ENCODE measurements around the gene SUN1. TPM values are rescaled to one million over a fixed set of nuclear protein-coding genes. Genes with fewer than 3 reads are reported as not detected.
"Not testable (repeated sequence)": the region's sequence is repeated elsewhere in the genome, so short reads cannot be mapped to it uniquely, and the experiment has no call there.

Gene SUN1
- total RNA-seq, 1 experiment from 2014 or later: 252 TPM

DNA sequence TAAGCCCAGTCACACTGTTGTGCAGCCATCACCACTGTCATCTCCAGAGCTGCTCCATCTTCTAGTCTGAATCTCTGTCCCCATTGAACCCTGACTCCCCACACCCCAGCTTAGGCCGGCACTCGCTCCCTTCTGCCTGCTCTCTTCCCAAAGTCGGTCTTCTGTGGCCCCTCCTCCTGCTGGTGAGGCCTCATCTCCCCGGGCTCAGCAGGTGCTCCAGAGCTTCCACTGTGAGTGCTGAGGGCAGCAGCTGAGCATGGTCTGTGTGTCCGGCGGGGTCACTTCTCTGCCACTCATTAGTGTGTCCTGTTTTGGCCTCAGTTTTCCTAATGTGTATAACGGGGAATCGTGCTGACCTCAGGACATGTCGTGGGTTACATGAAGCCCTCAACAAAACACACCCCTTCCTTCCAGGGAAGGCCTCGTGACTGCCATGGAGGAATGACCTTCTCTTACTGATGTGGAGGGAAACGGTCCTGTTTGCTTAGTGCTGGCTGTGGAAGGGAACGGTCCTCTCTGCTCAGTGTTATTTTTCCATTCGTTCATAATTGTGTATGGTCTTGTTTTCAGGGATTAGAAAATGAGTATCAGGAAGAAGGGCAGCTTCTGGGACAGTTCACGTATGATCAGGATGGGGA lies 39.7 kb downstream of the SUN1 start:
- Mint-ChIP-seq H3K27me3 (ENCODE audit: unreplicated experiment) (no peaks in the 10 kb centered on the region), H3K9me3 (ENCODE audit: low read depth, unreplicated experiment) (no peaks in the 10 kb centered on the region), H3K27ac (ENCODE audit: unreplicated experiment) (no peak overlapping the region), H3K4me3 (ENCODE audit: low read depth, unreplicated experiment) (no peak overlapping the region), H3K36me3 (ENCODE audit: insufficient read depth, unreplicated experiment) (peaks cover 76% of the 10 kb centered on the region), H3K4me1 (ENCODE audit: low read depth, unreplicated experiment) (peaks cover 10% of the 10 kb centered on the region)
- TF ChIP-seq, protein P1, sequence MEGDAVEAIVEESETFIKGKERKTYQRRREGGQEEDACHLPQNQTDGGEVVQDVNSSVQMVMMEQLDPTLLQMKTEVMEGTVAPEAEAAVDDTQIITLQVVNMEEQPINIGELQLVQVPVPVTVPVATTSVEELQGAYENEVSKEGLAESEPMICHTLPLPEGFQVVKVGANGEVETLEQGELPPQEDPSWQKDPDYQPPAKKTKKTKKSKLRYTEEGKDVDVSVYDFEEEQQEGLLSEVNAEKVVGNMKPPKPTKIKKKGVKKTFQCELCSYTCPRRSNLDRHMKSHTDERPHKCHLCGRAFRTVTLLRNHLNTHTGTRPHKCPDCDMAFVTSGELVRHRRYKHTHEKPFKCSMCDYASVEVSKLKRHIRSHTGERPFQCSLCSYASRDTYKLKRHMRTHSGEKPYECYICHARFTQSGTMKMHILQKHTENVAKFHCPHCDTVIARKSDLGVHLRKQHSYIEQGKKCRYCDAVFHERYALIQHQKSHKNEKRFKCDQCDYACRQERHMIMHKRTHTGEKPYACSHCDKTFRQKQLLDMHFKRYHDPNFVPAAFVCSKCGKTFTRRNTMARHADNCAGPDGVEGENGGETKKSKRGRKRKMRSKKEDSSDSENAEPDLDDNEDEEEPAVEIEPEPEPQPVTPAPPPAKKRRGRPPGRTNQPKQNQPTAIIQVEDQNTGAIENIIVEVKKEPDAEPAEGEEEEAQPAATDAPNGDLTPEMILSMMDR (IDR thresholded peaks at IDR 0.05; ENCODE audit: unreplicated experiment): no peak
- CTCF ChIA-PET: interaction anchor here (1.1 to 1.8 kb wide), 4 partner anchors 36 to 551 kb away, joined by 3 to 11 read pairs (median 8); no protein-coding TSS in a partner anchor
- no TSS peak for BruUV-seq (replicated peaks)
- no peak for DNase-seq
- intact Hi-C loops (cut with micrococcal nuclease; ENCODE audit: unreplicated experiment): loop anchor here (5.0 to 10.0 kb wide), 2 partner anchors 40 to 547 kb away; partner anchors contain the start of gene SUN1

DNA sequence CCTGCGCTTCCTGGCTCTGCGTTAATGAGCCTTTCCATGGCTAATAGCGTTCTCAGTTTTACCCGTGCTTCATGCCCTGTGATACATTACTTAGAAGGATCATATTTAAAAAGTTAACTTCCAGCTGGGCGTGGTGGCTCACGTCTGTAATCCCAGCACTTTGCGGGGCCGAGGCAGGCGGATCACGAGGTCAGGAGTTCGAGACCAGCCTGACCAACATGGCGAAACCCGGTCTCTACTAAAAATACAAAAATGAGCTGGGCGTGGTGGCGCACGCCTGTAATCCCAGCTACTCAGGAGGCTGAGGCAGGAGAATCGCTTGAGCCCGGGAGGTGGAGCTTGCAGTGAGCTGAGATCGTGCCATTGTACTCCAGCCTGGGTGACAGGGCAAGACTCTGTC lies 40.4 kb downstream of the SUN1 start:
- peaks cover 76% of the 10 kb centered on the region for H3K36me3 Mint-ChIP-seq (ENCODE audit: insufficient read depth, unreplicated experiment)
- H3K27me3 Mint-ChIP-seq (ENCODE audit: unreplicated experiment); H3K9me3 Mint-ChIP-seq (ENCODE audit: low read depth, unreplicated experiment); H3K4me3 Mint-ChIP-seq (ENCODE audit: low read depth, unreplicated experiment); H3K27ac Mint-ChIP-seq (ENCODE audit: unreplicated experiment); DNase-seq; BruUV-seq (replicated peaks): not testable (repeated sequence)
- CTCF ChIA-PET: interaction anchor here (1.0 to 1.8 kb wide), 7 partner anchors 36 to 552 kb away, joined by 3 to 11 read pairs (median 7); partner anchors contain the start of gene SUN1
- intact Hi-C loops (cut with micrococcal nuclease; ENCODE audit: unreplicated experiment): loop anchor here (1.0 to 10.0 kb wide), 3 partner anchors 40 to 548 kb away; partner anchors contain the start of gene SUN1
- peaks cover 10% of the 10 kb centered on the region for H3K4me1 Mint-ChIP-seq (ENCODE audit: low read depth, unreplicated experiment)

DNA sequence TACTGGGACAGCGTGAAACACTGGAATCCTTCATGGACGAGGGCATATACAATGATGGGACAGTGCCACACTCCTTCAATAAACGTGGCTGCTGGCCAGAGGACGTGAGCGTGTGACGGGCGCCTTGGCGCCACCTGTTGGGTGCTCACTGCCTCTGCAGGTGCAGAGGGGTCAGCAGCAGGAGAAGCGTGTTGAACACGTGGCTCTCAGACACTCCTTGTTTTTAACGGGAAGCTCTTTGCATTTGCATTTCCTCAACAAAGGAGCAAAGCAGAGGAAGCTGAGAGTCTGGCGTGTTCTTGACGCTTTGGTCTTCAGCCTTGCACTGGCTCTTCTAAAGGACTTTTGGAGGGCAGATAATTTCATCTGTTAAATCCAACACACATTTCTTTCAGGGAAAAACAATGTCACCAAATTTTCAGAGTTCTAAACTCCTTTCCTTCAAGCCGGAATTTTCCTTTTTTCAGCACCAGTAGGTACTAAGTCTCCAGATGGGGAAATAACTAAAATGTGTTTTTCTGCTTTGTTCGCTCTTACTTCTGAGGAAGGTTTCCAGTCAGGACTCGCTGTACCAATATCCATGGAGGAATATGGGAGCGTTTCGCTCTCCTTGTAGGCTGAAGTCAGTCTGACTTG lies 41.2 kb downstream of the SUN1 start:
- intact Hi-C loops (cut with micrococcal nuclease; ENCODE audit: unreplicated experiment): loop anchor here (1.0 to 10.0 kb wide), 3 partner anchors 41 to 549 kb away; partner anchors contain the start of gene SUN1
- H3K36me3 Mint-ChIP-seq (ENCODE audit: insufficient read depth, unreplicated experiment): peaks cover 77% of the 10 kb centered on the region
- peaks cover 10% of the 10 kb centered on the region for H3K4me1 Mint-ChIP-seq (ENCODE audit: low read depth, unreplicated experiment)
- no peaks in the 10 kb centered on the region for H3K27me3 Mint-ChIP-seq (ENCODE audit: unreplicated experiment)
- peak overlapping the region; percentile 52 for H3K27ac Mint-ChIP-seq (ENCODE audit: unreplicated experiment)
- no peaks in the 10 kb centered on the region for H3K9me3 Mint-ChIP-seq (ENCODE audit: low read depth, unreplicated experiment)
- H3K4me3 Mint-ChIP-seq (ENCODE audit: low read depth, unreplicated experiment): no peak overlapping the region
- TF ChIP-seq, protein P1 (IDR thresholded peaks at IDR 0.05; ENCODE audit: unreplicated experiment): peak; percentile 98
- no TSS peak for BruUV-seq (replicated peaks)
- CTCF ChIA-PET: interaction anchor here (0.6 to 1.8 kb wide), 12 partner anchors 10 to 552 kb away, joined by 3 to 11 read pairs (median 6); partner anchors contain the start of gene SUN1
- peak; percentile 89 for DNase-seq

DNA sequence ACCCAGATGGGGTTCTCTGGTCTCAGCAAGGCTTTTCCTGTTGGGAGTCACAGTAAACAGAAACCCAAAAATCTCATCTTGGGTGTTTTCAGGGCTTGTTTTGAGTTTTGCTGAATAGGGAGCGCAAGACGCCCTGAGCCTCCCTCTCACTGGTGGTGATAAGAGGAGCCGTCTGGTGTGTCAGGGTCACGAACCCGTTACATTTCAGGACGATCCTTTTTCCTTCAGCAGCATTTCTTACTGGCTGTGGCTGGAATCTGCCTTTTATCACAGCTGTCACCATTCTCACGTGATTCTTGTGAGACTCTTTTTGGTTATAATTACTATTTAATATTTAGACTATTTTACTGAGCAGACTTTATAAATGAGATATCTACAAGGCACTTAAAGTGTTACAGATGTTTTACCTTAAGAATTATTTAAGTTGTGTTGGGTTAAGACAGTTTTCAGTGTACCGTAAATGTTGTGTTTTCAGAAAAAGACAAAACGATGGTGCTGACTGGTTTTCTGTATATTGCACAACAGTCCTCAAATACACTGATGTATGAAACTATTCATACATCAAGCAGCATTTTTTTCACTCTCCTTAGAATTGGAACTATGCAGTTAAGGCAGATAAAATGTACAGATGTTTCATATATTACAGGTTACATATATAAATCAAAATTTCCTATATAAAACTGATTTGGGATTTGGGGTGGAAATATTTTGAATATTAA lies 41.9 kb downstream of the SUN1 start:
- no TSS peak for BruUV-seq (replicated peaks)
- Mint-ChIP-seq H3K27ac (ENCODE audit: unreplicated experiment) (peak overlapping the region; percentile 52), H3K4me1 (ENCODE audit: low read depth, unreplicated experiment) (peaks cover 16% of the 10 kb centered on the region), H3K36me3 (ENCODE audit: insufficient read depth, unreplicated experiment) (peaks cover 81% of the 10 kb centered on the region), H3K4me3 (ENCODE audit: low read depth, unreplicated experiment) (no peak overlapping the region), H3K9me3 (ENCODE audit: low read depth, unreplicated experiment) (no peaks in the 10 kb centered on the region), H3K27me3 (ENCODE audit: unreplicated experiment) (no peaks in the 10 kb centered on the region)
- intact Hi-C loops (cut with micrococcal nuclease; ENCODE audit: unreplicated experiment): loop anchor here (5.0 to 10.0 kb wide), 2 partner anchors 42 to 549 kb away; partner anchors contain the start of gene SUN1
- TF ChIP-seq, protein P1 (IDR thresholded peaks at IDR 0.05; ENCODE audit: unreplicated experiment): no peak
- CTCF ChIA-PET: interaction anchor here (0.6 to 1.8 kb wide), 11 partner anchors 11 to 553 kb away, joined by 3 to 11 read pairs (median 7); partner anchors contain the start of gene SUN1
- no peak for DNase-seq
